HG03432 (cell line): ENCODE data around the gene FAM90A1.
"Not testable (repeated sequence)": the region's sequence is repeated elsewhere in the genome, so short reads cannot be mapped to it uniquely, and the experiment has no call there.

Source experiments
- ATAC-seq: cut with Tn5 transposase; IDR thresholded peaks from one replicate; pipeline ENCODE4 v1.9.1; 2021; ENCODE audit warnings: mild to moderate bottlenecking, moderate library complexity; ENCODE audit not compliant: unreplicated experiment

The FAM90A1 gene

GRCh38 chr12:8179989-8180585, 47.3 kb downstream of the FAM90A1 start:
- not testable (repeated sequence) for ATAC-seq

DNA sequence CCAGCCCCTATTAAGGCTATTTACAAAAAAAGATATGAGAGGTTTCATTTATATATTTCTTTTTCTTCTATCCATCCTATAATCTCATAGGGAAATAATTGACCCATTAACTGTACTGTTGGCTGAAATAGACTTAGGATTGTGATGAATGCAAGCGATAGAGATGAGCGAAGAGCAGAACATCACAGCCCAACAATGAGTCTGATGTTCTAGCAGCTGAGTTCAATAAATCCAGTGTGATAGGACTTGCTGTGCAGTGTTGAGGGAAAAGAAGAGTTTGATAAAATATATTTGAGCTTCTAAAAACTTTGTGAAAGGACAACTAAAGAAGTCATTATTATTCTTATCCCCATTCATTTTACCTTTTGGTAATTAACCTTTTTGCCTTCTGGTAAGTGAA, 54.5 kb downstream of the FAM90A1 start:
- ATAC-seq, result not testable (repeated sequence)
